GM12875 (cell line): ENCODE results near the gene NACA2.
"Not testable (repeated sequence)": the region's sequence is repeated elsewhere in the genome, so short reads cannot be mapped to it uniquely, and the experiment has no call there.

Source experiments
- H3K4me3 ChIP-seq: one replicate; pipeline ENCODE4 v1.5.1; 2011; ENCODE audit warnings: low read depth, low read length, control low read depth
- TF ChIP-seq, protein P1 (sequence below): IDR thresholded peaks from 2 replicates; pipeline ENCODE4 v1.5.1; 2011; ENCODE audit warnings: low read depth, mild to moderate bottlenecking, control low read depth, inconsistent platforms, low read length, moderate library complexity, borderline replicate concordance; ENCODE audit not compliant: insufficient read depth

The NACA2 gene

GRCh38 chr17:61593426-61593825 is 2.4 kb upstream of the NACA2 start:
- H3K4me3 ChIP-seq = no peak overlapping the region
- TF ChIP-seq, protein P1, sequence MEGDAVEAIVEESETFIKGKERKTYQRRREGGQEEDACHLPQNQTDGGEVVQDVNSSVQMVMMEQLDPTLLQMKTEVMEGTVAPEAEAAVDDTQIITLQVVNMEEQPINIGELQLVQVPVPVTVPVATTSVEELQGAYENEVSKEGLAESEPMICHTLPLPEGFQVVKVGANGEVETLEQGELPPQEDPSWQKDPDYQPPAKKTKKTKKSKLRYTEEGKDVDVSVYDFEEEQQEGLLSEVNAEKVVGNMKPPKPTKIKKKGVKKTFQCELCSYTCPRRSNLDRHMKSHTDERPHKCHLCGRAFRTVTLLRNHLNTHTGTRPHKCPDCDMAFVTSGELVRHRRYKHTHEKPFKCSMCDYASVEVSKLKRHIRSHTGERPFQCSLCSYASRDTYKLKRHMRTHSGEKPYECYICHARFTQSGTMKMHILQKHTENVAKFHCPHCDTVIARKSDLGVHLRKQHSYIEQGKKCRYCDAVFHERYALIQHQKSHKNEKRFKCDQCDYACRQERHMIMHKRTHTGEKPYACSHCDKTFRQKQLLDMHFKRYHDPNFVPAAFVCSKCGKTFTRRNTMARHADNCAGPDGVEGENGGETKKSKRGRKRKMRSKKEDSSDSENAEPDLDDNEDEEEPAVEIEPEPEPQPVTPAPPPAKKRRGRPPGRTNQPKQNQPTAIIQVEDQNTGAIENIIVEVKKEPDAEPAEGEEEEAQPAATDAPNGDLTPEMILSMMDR = no peak

DNA sequence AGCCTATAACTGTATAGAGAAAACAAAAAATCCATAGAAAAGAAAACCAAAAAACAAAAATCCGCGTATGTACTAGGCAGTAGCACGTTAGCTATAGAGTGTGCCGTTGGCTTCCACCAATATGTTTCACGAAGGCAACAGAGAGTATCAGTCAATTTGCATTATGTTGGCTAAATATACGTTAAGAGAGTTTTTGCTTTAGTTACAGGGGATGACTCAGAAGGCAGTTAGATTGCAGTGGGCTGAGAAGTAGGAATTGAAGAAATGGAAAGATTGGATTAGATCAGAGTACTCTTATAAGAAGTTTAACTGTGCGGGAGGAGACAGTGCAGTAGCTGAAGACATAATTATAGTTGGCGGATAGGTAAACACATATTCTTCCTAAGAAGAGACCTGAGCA is 911 bp upstream of the NACA2 start:
- TF ChIP-seq, protein P1 = no peak
- H3K4me3 ChIP-seq = no peak overlapping the region

- TF ChIP-seq, protein P1 = no peak
- no peak overlapping the region for H3K4me3 ChIP-seq
Observed at GRCh38 chr17:61589990-61590389, 1.0 kb downstream of the NACA2 start.

- TF ChIP-seq, protein P1 = no peak
- H3K4me3 ChIP-seq = no peak overlapping the region
Observed at GRCh38 chr17:61587807-61588660, 3.0 kb downstream of the NACA2 start.

- TF ChIP-seq, protein P1 = no peak
- H3K4me3 ChIP-seq = no peak overlapping the region
Observed at GRCh38 chr17:61587242-61587641, 3.8 kb downstream of the NACA2 start.

GRCh38 chr17:61586622-61587021 is 4.4 kb downstream of the NACA2 start:
- H3K4me3 ChIP-seq = not testable (repeated sequence)

DNA sequence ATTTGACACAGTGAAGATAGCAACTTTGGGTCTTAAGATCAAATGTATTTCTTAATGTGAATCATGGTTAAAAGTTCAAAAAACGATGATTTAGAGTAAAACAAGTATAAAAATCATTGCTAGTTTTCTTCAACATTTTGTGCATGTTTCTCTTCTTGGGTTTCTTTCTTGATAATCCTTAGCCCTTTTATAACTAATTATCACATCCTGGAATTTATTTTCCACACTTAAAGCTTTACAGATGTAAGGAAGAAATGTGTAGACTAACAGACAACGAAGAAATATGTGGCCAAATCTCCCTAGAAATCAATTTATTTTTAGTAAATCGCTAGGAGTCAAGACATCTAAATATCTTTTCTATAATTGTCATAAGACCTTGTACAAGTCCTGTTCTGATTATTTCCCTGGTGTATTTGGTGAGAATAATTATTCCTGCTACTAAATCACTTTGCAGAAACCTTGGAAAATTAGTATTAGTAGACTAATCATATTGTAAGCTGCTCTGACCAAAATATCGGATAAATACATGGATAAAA is 4.9 kb downstream of the NACA2 start:
- TF ChIP-seq, protein P1 = no peak
- H3K4me3 ChIP-seq = no peak overlapping the region
